ENCODE data around the gene JMJD7. TPM values are rescaled to one million over a fixed set of nuclear protein-coding genes. Genes with fewer than 3 reads are reported as not detected.
A peak's percentile ranks its signal among the peaks of the same experiment; 100 is the strongest.

Gene JMJD7
- total RNA-seq, 6 donors from 2014 or later, result 14.4 to 41.5 (median 31.2) TPM

GRCh38 chr15:41860049-41860828 is 32.3 kb downstream of the JMJD7 start:
- no peaks in the 10 kb centered on the region for H3K27me3 ChIP-seq
- no peak overlapping the region for H3K4me3 ChIP-seq
- H3K27ac ChIP-seq, result no peak overlapping the region
- 50 to 66% methylated on average over 8 to 15 of the region's 15 CpGs for WGBS, 2 donors
- peaks cover 0 to 6% (median 2%) of the 10 kb centered on the region in 4 donors for H3K4me1 ChIP-seq
- H3K9me3 ChIP-seq, result no peaks in the 10 kb centered on the region
- H3K36me3 ChIP-seq, result no peaks in the 10 kb centered on the region
- ATAC-seq (ENCODE audit: low FRiP score in 2 of 2), result no peak
- peak in 1 of 2 donors; percentile 71 for DNase-seq
- TF ChIP-seq, protein P1, sequence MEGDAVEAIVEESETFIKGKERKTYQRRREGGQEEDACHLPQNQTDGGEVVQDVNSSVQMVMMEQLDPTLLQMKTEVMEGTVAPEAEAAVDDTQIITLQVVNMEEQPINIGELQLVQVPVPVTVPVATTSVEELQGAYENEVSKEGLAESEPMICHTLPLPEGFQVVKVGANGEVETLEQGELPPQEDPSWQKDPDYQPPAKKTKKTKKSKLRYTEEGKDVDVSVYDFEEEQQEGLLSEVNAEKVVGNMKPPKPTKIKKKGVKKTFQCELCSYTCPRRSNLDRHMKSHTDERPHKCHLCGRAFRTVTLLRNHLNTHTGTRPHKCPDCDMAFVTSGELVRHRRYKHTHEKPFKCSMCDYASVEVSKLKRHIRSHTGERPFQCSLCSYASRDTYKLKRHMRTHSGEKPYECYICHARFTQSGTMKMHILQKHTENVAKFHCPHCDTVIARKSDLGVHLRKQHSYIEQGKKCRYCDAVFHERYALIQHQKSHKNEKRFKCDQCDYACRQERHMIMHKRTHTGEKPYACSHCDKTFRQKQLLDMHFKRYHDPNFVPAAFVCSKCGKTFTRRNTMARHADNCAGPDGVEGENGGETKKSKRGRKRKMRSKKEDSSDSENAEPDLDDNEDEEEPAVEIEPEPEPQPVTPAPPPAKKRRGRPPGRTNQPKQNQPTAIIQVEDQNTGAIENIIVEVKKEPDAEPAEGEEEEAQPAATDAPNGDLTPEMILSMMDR (IDR thresholded peaks at IDR 0.05), result peak in 4 of 6 experiments; percentile 12 to 13 (median 12)
- no peak for TF ChIP-seq POLR2AphosphoS5 (IDR thresholded peaks at IDR 0.05)
- no peak for TF ChIP-seq EP300 (IDR thresholded peaks at IDR 0.05)
- TF ChIP-seq POLR2A (IDR thresholded peaks at IDR 0.05), result no peak

- H3K36me3 ChIP-seq, result no peaks in the 10 kb centered on the region
- 90% methylated on average over 15 to 18 of the region's 18 CpGs for WGBS, 2 donors
- ATAC-seq (ENCODE audit: low FRiP score in 2 of 2) (no peak), DNase-seq (peak in 1 of 2 donors; percentile 61)
- H3K27ac ChIP-seq, result no peak overlapping the region
- TF ChIP-seq POLR2AphosphoS5 (IDR thresholded peaks at IDR 0.05) (no peak), EP300 (IDR thresholded peaks at IDR 0.05) (no peak), POLR2A (IDR thresholded peaks at IDR 0.05) (no peak)
- TF ChIP-seq, protein P1 (IDR thresholded peaks at IDR 0.05), result no peak
- H3K27me3 ChIP-seq, result no peaks in the 10 kb centered on the region
- peaks cover 0 to 6% (median 2%) of the 10 kb centered on the region in 4 donors for H3K4me1 ChIP-seq
- no peak overlapping the region for H3K4me3 ChIP-seq
- H3K9me3 ChIP-seq, result no peaks in the 10 kb centered on the region
These were observed 34.0 kb downstream of the JMJD7 start for GRCh38 chr15:41861736-41862356.

GRCh38 chr15:41862515-41863116 is 34.7 kb downstream of the JMJD7 start:
- H3K27me3 ChIP-seq, result no peaks in the 10 kb centered on the region
- WGBS, 2 donors, result 78 to 79% methylated on average over 13 to 19 of the region's 19 CpGs
- no peaks in the 10 kb centered on the region for H3K36me3 ChIP-seq
- DNase-seq (peak; percentile 69 to 85), ATAC-seq (ENCODE audit: low FRiP score in 2 of 2) (no peak)
- no peak overlapping the region for H3K4me3 ChIP-seq
- no peaks in the 10 kb centered on the region for H3K9me3 ChIP-seq
- TF ChIP-seq EP300 (IDR thresholded peaks at IDR 0.05) (no peak), POLR2AphosphoS5 (IDR thresholded peaks at IDR 0.05) (no peak), POLR2A (IDR thresholded peaks at IDR 0.05) (no peak)
- TF ChIP-seq, protein P1 (IDR thresholded peaks at IDR 0.05), result no peak
- peaks cover 0 to 6% (median 2%) of the 10 kb centered on the region in 4 donors for H3K4me1 ChIP-seq
- no peak overlapping the region for H3K27ac ChIP-seq

- Histone ChIP-seq H3K4me3 (no peak overlapping the region), H3K4me1 (no peaks in the 10 kb centered on the region), H3K27me3 (no peaks in the 10 kb centered on the region), H3K36me3 (no peaks in the 10 kb centered on the region), H3K9me3 (no peaks in the 10 kb centered on the region), H3K27ac (no peak overlapping the region)
- 85 to 89% methylated on average over 16 to 18 of the region's 18 CpGs for WGBS, 2 donors
- TF ChIP-seq POLR2AphosphoS5 (IDR thresholded peaks at IDR 0.05) (no peak), EP300 (IDR thresholded peaks at IDR 0.05) (no peak), POLR2A (IDR thresholded peaks at IDR 0.05) (no peak)
- TF ChIP-seq, protein P1 (IDR thresholded peaks at IDR 0.05), result no peak
- no peak for ATAC-seq (ENCODE audit: low FRiP score in 2 of 2)
- peak in 1 of 2 donors; percentile 81 for DNase-seq
These were observed 37.7 kb downstream of the JMJD7 start for GRCh38 chr15:41865490-41866055.
